Parathyroid adenoma (tissue), 2 donors: ENCODE measurements around the gene BRI3.

ENCODE experiments used
- H2AFZ ChIP-seq: fragments of 300-600 bp; sonication (generic); one replicate; pipeline ENCODE4 v1.7.0; 2017; ENCODE audit warnings: antibody characterized with exemption, mild to moderate bottlenecking
- H3K27ac ChIP-seq: fragments of 300-600 bp; sonication (generic); one replicate; pipeline ENCODE4 v1.7.0; 2017
- H3K27me3 ChIP-seq: fragments of 300-600 bp; sonication (generic); one replicate; pipeline ENCODE4 v1.7.0; 2017; ENCODE audit warnings: low read length; ENCODE audit not compliant: control insufficient read depth, insufficient read depth
- H3K36me3 ChIP-seq: fragments of 300-600 bp; sonication (generic); one replicate; pipeline ENCODE4 v1.7.0; 2017; ENCODE audit warnings: low read length; ENCODE audit not compliant: control insufficient read depth, insufficient read depth
- H3K4me1 ChIP-seq: fragments of 300-600 bp; sonication (generic); one replicate; pipeline ENCODE4 v1.7.0; 2017; ENCODE audit warnings: control low read depth
- H3K4me2 ChIP-seq: fragments of 300-600 bp; sonication (generic); one replicate; pipeline ENCODE4 v1.7.0; 2017; ENCODE audit warnings: low read length
- H3K4me3 ChIP-seq: fragments of 300-600 bp; sonication (generic); one replicate; pipeline ENCODE4 v1.7.0; 2017; ENCODE audit warnings: low read depth, low read length
- H3K79me2 ChIP-seq: fragments of 300-600 bp; sonication (generic); one replicate; pipeline ENCODE4 v1.7.0; 2017; ENCODE audit warnings: control low read depth
- H3K9ac ChIP-seq: fragments of 300-600 bp; sonication (generic); one replicate; pipeline ENCODE4 v1.7.0; 2017; ENCODE audit warnings: mild to moderate bottlenecking
- H3K9me3 ChIP-seq: fragments of 300-600 bp; sonication (generic); one replicate; pipeline ENCODE4 v1.7.0; 2017; ENCODE audit warnings: low read length; ENCODE audit not compliant: control insufficient read depth
- CTCF ChIP-seq: fragments of 300-600 bp; sonication (generic); IDR thresholded peaks from one replicate; pipeline ENCODE4 v1.7.0; 2017; ENCODE audit warnings: antibody characterized with exemption, mild to moderate bottlenecking
- donor health status: primary hyperparathyroidism.

Gene BRI3

DNA sequence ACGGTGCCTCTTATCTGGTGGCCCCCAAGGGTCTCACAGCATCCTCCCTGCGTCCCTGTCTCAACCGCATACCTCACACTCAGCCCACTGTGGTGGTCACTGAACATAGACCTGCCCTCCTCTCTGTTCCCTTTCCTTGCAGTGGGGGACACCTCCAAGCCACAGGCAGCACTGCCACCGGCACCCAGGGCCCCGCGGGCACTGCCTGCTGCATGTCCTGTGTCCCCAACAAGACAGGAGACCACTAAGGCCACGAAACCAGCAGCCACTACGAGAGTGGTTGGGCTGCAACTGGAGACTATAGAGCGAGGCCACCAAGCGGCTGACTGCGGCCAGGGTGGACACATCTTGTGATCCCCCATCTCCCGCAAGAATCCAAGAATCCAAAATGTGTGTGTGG, 15.3 kb downstream of the BRI3 start:
- Histone ChIP-seq H2AFZ (no peak overlapping the region), H3K4me3 (no peak overlapping the region), H3K9me3 (no peaks in the 10 kb centered on the region), H3K9ac (no peak overlapping the region), H3K4me1 (no peaks in the 10 kb centered on the region), H3K36me3 (no peaks in the 10 kb centered on the region), H3K27me3 (no peaks in the 10 kb centered on the region), H3K4me2 (no peak overlapping the region), H3K27ac (no peak overlapping the region), H3K79me2 (no peaks in the 10 kb centered on the region)
- no peak for TF ChIP-seq CTCF

- H3K9ac ChIP-seq: no peak overlapping the region
- no peak overlapping the region for H3K4me3 ChIP-seq
- no peaks in the 10 kb centered on the region for H3K36me3 ChIP-seq
- no peak overlapping the region for H2AFZ ChIP-seq
- TF ChIP-seq CTCF: no peak
- no peaks in the 10 kb centered on the region for H3K27me3 ChIP-seq
- H3K4me2 ChIP-seq: no peak overlapping the region
- H3K79me2 ChIP-seq: no peaks in the 10 kb centered on the region
- no peaks in the 10 kb centered on the region for H3K9me3 ChIP-seq
- H3K4me1 ChIP-seq: no peaks in the 10 kb centered on the region
- H3K27ac ChIP-seq: no peak overlapping the region
These were observed 16.3 kb downstream of the BRI3 start for GRCh38 chr7:98297626-98298286.

DNA sequence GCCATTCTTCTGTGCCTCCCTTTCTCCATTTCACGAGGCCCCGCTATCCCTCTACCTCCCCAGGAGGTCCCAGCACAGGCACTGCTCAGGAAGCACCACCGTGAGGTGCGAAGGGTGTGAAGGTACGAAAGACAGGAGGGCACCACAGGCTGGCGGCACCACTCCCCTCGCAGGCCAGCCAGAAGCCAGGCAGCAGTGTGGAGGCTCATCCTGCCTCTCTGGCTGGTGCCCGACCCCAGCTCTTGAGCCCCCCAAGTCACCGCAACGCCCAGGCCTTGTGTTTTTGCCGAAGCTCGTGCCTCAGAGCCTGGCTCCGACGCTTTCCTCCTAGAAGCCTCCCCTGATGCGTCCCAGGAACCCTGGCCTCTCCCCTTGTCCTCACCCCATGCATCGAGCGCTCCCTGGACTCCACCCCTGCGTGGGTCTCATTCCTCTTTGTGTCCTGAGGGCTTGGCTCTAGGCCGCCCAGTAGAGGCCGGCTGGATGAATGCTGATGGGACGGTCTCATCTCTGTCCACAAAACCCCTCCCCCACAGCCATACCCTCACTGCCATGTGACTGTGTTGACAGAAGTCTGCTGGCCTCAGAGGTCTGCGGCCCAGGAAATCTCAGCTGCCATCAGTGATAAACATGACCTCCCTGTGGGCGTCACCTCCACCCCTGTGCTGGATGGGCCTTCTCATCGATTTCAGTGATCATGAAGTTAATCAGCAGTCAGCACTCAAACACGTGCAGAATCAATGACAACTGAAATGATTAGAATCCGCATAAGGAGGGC, 19.3 kb downstream of the BRI3 start:
- Histone ChIP-seq H3K36me3 (no peaks in the 10 kb centered on the region), H2AFZ (no peak overlapping the region), H3K4me2 (no peak overlapping the region), H3K4me3 (no peak overlapping the region), H3K4me1 (no peaks in the 10 kb centered on the region), H3K9me3 (no peaks in the 10 kb centered on the region), H3K27me3 (no peaks in the 10 kb centered on the region), H3K9ac (no peak overlapping the region), H3K79me2 (no peaks in the 10 kb centered on the region), H3K27ac (no peak overlapping the region)
- TF ChIP-seq CTCF: no peak

- no peak overlapping the region for H3K4me2 ChIP-seq
- H3K27me3 ChIP-seq: no peaks in the 10 kb centered on the region
- no peak overlapping the region for H3K9ac ChIP-seq
- H2AFZ ChIP-seq: no peak overlapping the region
- no peaks in the 10 kb centered on the region for H3K79me2 ChIP-seq
- H3K4me3 ChIP-seq: no peak overlapping the region
- no peaks in the 10 kb centered on the region for H3K36me3 ChIP-seq
- H3K9me3 ChIP-seq: no peaks in the 10 kb centered on the region
- no peaks in the 10 kb centered on the region for H3K4me1 ChIP-seq
- no peak for TF ChIP-seq CTCF
- no peak overlapping the region for H3K27ac ChIP-seq
These were observed 20.4 kb downstream of the BRI3 start for GRCh38 chr7:98301693-98302470.
